ENCODE results near the gene UPK1A. TPM values are rescaled to one million over a fixed set of nuclear protein-coding genes. Genes with fewer than 3 reads are reported as not detected.

UPK1A gene
- total RNA-seq, 2 donors from 2014 or later = not detected

- no peak for TF ChIP-seq POLR2A (IDR thresholded peaks at IDR 0.05)
- no peak for TF ChIP-seq CTCF (IDR thresholded peaks at IDR 0.05)
- DNase-seq = no peak
- peaks cover 27 to 61% of the 10 kb centered on the region in 2 donors for H3K36me3 ChIP-seq (replicated peaks in 1 of 2; ENCODE audit: insufficient read depth in 1 of 2, low read depth in 2 of 2)
These were observed 58.2 kb downstream of the UPK1A start for GRCh38 chr19:35724560-35724959.

GRCh38 chr19:35725216-35725861 lies 59.0 kb downstream of the UPK1A start:
- ATAC-seq (no peak), DNase-seq (no peak)
- intact Hi-C loops (cut with DNase I) = no loop called here
- Histone ChIP-seq H3K4me3 (no peak overlapping the region), H3K27ac (no peak overlapping the region), H3K36me3 (replicated peaks in 1 of 2; ENCODE audit: insufficient read depth in 1 of 2, low read depth in 2 of 2) (peaks cover 24 to 66% of the 10 kb centered on the region in 2 donors), H3K9me3 (no peaks in the 10 kb centered on the region), H3K27me3 (no peaks in the 10 kb centered on the region), H3K4me1 (no peaks in the 10 kb centered on the region)
- no peak for TF ChIP-seq POLR2A (IDR thresholded peaks at IDR 0.05)
- TF ChIP-seq CTCF (IDR thresholded peaks at IDR 0.05) = no peak
- 91 to 95% methylated on average over 19 to 22 of the region's 23 CpGs for WGBS, 2 donors

More at GRCh38 chr19:35724560-35724959, 58.2 kb downstream of the UPK1A start:
- no peak overlapping the region for H3K27ac ChIP-seq
- H3K4me1 ChIP-seq = peaks cover 6% of the 10 kb centered on the region
- WGBS, 2 donors = 90 to 94% methylated on average over 2 to 12 of the region's 12 CpGs
- no peaks in the 10 kb centered on the region for H3K27me3 ChIP-seq
- no peaks in the 10 kb centered on the region for H3K9me3 ChIP-seq
- intact Hi-C loops (cut with DNase I) = no loop called here
- ATAC-seq = no peak
- no peak overlapping the region for H3K4me3 ChIP-seq

GRCh38 chr19:35727053-35727955 lies 61.0 kb downstream of the UPK1A start:
- TF ChIP-seq POLR2A (IDR thresholded peaks at IDR 0.05) = no peak
- no peak for TF ChIP-seq CTCF (IDR thresholded peaks at IDR 0.05)
- H3K27ac ChIP-seq = no peak overlapping the region
- intact Hi-C loops (cut with DNase I) = no loop called here
- no peak overlapping the region for H3K4me3 ChIP-seq
- WGBS, 2 donors = 85 to 92% methylated on average over 7 to 20 of the region's 25 CpGs
- DNase-seq = no peak
- H3K36me3 ChIP-seq (replicated peaks in 1 of 2; ENCODE audit: insufficient read depth in 1 of 2, low read depth in 2 of 2) = peaks cover 29 to 76% of the 10 kb centered on the region in 2 donors
- no peaks in the 10 kb centered on the region for H3K9me3 ChIP-seq
- no peaks in the 10 kb centered on the region for H3K4me1 ChIP-seq
- no peak for ATAC-seq
- H3K27me3 ChIP-seq = no peaks in the 10 kb centered on the region

Other genes starting within 250 kb of the UPK1A start
- not detected for gene FFAR2, start 218.3 kb upstream of the UPK1A start, total RNA-seq
- gene KRTDAP, start 176.1 kb upstream of the UPK1A start, total RNA-seq = not detected
- 100 to 1,000 TPM; 146 TPM for gene DMKN, start 152.9 kb upstream of the UPK1A start, total RNA-seq
- not detected for gene SBSN, start 138.2 kb upstream of the UPK1A start, total RNA-seq
- gene GAPDHS, start 133.1 kb upstream of the UPK1A start, total RNA-seq = not detected
- gene TMEM147, start 120.9 kb upstream of the UPK1A start, total RNA-seq = 10 to 100 TPM; 59.4 to 67.9 TPM
- 1 to 10 TPM in 1 of 2 donors, not detected in 1; 8.2 TPM for gene ATP4A, start 102.9 kb upstream of the UPK1A start, total RNA-seq
- not detected for gene PMIS2, start 80.3 kb upstream of the UPK1A start, total RNA-seq
- 10 to 100 TPM in 1 of 2 donors, 1 to 10 TPM in 1; 9.6 to 14.5 TPM for gene HAUS5, start 53.8 kb upstream of the UPK1A start, total RNA-seq
- gene RBM42, start 37.5 kb upstream of the UPK1A start, total RNA-seq = 10 to 100 TPM; 26.7 to 65.3 TPM
- not detected for gene ETV2, start 24.8 kb upstream of the UPK1A start, total RNA-seq
- gene COX6B1, start 18.2 kb upstream of the UPK1A start, total RNA-seq = 100 to 1,000 TPM; 134 to 151 TPM
- not detected for gene ZBTB32, start 38.0 kb downstream of the UPK1A start, total RNA-seq
- 10 to 100 TPM; 18.7 to 31.6 TPM for gene KMT2B, start 51.5 kb downstream of the UPK1A start, total RNA-seq
- gene IGFLR1, start 75.9 kb downstream of the UPK1A start, total RNA-seq = 10 to 100 TPM in 1 of 2 donors, 1 to 10 TPM in 1; 6.0 to 11.2 TPM
- gene U2AF1L4, start 78.9 kb downstream of the UPK1A start, total RNA-seq = 10 to 100 TPM; 26.2 to 83.4 TPM
- 10 to 100 TPM; 10.6 to 21.1 TPM for gene PSENEN, start 79.1 kb downstream of the UPK1A start, total RNA-seq
- 1 to 10 TPM; 6.7 to 7.6 TPM for gene LIN37, start 82.1 kb downstream of the UPK1A start, total RNA-seq
- 100 to 1,000 TPM in 1 of 2 donors, 10 to 100 TPM in 1; 35.0 to 117 TPM for gene HSPB6, start 90.5 kb downstream of the UPK1A start, total RNA-seq
- gene PROSER3, start 91.7 kb downstream of the UPK1A start, total RNA-seq = 10 to 100 TPM in 1 of 2 donors, 1 to 10 TPM in 1; 7.3 to 14.2 TPM
- 10 to 100 TPM in 1 of 2 donors, 1 to 10 TPM in 1; 8.6 to 71.5 TPM for gene ARHGAP33, start 109.0 kb downstream of the UPK1A start, total RNA-seq
- 1 to 10 TPM in 1 of 2 donors, under 1 TPM in 1; 0.99 to 3.9 TPM for gene PRODH2, start 146.3 kb downstream of the UPK1A start, total RNA-seq
- 10 to 100 TPM; 14.0 to 33.6 TPM for gene NPHS1, start 186.0 kb downstream of the UPK1A start, total RNA-seq
- gene KIRREL2, start 190.4 kb downstream of the UPK1A start, total RNA-seq = 10 to 100 TPM; 42.5 to 75.5 TPM
- gene APLP1, start 202.1 kb downstream of the UPK1A start, total RNA-seq = 10 to 100 TPM; 40.9 to 47.0 TPM
- gene NFKBID, start 234.0 kb downstream of the UPK1A start, total RNA-seq = 1 to 10 TPM; 6.3 to 6.5 TPM
- 1 to 10 TPM in 1 of 2 donors, not detected in 1; 5.2 TPM for gene HCST, start 236.0 kb downstream of the UPK1A start, total RNA-seq
- 10 to 100 TPM; 19.2 to 38.6 TPM for gene TYROBP, start 241.8 kb downstream of the UPK1A start, total RNA-seq

Data from body of pancreas (tissue), 4 donors.